ENCODE results near the gene KDM4B. TPM values are rescaled to one million over a fixed set of nuclear protein-coding genes. Genes with fewer than 3 reads are reported as not detected.

Gene KDM4B
- total and polyA plus RNA-seq, 2 donors (not counting 1 experiment from before 2014, with no cell fraction given), result 75.5 to 205 TPM

GRCh38 chr19:5132698-5133651 lies 164.1 kb downstream of the KDM4B start:
- ChIA-PET POLR2A (interaction anchor here (0.6 to 1.5 kb wide), 4 partner anchors 17 to 304 kb away, joined by 3 to 10 read pairs (median 6); no protein-coding TSS in a partner anchor), CTCF (interaction anchor here (0.9 to 2.6 kb wide), 5 partner anchors 13 to 265 kb away, joined by 3 to 11 read pairs (median 8); partner anchors contain the start of gene PLIN3)
- no peaks in the 10 kb centered on the region for H3K9me3 ChIP-seq (ENCODE audit: control extremely low read depth in 1 of 3, control insufficient read depth in 2 of 3, insufficient read depth in 1 of 3, low read length in 2 of 3)
- H3K27ac ChIP-seq (ENCODE audit: low read length in 2 of 2), result peak overlapping the region; percentile 100
- H3K4me3 ChIP-seq (ENCODE audit: control extremely low read depth in 1 of 5, extremely low read depth in 1 of 5, insufficient read depth in 1 of 5, low read depth in 2 of 5, low read length in 4 of 5), result peak overlapping the region in 4 of 5 experiments; percentile 65 to 93 (median 75)
- H3K9ac ChIP-seq (ENCODE audit: low read length), result peak overlapping the region; percentile 90
- H3K9me3 Mint-ChIP-seq (ENCODE audit: insufficient read depth), result no peaks in the 10 kb centered on the region
- peaks cover 85% of the 10 kb centered on the region for H3K4me1 Mint-ChIP-seq
- peaks cover 63 to 98% of the 10 kb centered on the region in 2 donors for H3K4me1 ChIP-seq (ENCODE audit: control insufficient read depth in 2 of 2, insufficient read depth in 2 of 2, low read length in 2 of 2)
- H2AFZ ChIP-seq (ENCODE audit: insufficient read depth, low read depth, low read length, poor library complexity, severe bottlenecking), result no peak overlapping the region
- H4K20me1 ChIP-seq (ENCODE audit: control insufficient read depth, insufficient read depth, low read length, poor library complexity, severe bottlenecking), result peaks cover 63% of the 10 kb centered on the region
- peak; percentile 32 for DNase-seq
- TF ChIP-seq EZH2 (IDR thresholded peaks at IDR 0.05; ENCODE audit: borderline replicate concordance, insufficient read depth, low read depth, low read length, poor library complexity, severe bottlenecking) (no peak), CTCF (IDR thresholded peaks at IDR 0.05) (no peak)
- peaks cover 74% of the 10 kb centered on the region for H3K79me2 ChIP-seq (ENCODE audit: control insufficient read depth, insufficient read depth, low read length)
- intact Hi-C loops (cut with micrococcal nuclease), result loop anchor here (5.0 to 10.0 kb wide), 2 partner anchors 81 to 492 kb away; partner anchors contain the start of genes SAFB and SAFB2
- peak overlapping the region; percentile 95 for H3K4me3 Mint-ChIP-seq
- no peak for ATAC-seq (ENCODE audit: low read depth)
- 89% methylated on average over 27 of the region's 27 CpGs for WGBS (ENCODE audit: insufficient coverage)
- H3K27me3 Mint-ChIP-seq, result no peaks in the 10 kb centered on the region
- peak overlapping the region; percentile 99 for H3K4me2 ChIP-seq (replicated peaks; ENCODE audit: low read depth, low read length, poor library complexity, severe bottlenecking)
- H3K27ac Mint-ChIP-seq, result peak overlapping the region; percentile 96
- peaks cover 0 to 58% of the 10 kb centered on the region in 2 experiments for H3K36me3 ChIP-seq (replicated peaks in 1 of 2; ENCODE audit: control extremely low read depth in 1 of 2, control insufficient read depth in 1 of 2, extremely low read depth in 1 of 2, insufficient read depth in 2 of 2, low read length in 1 of 2)
- no peaks in the 10 kb centered on the region for H3K27me3 ChIP-seq (replicated peaks in 1 of 4; ENCODE audit: control extremely low read depth in 1 of 4, control insufficient read depth in 3 of 4, insufficient read depth in 4 of 4, low read length in 3 of 4)

All from B cell (primary cell).